HG02642 (cell line): ENCODE results near the gene DAPK1.
A peak's percentile ranks its signal among the peaks of the same experiment; 100 is the strongest.
"Not testable (repeated sequence)": the region's sequence is repeated elsewhere in the genome, so short reads cannot be mapped to it uniquely, and the experiment has no call there.

Experiments used
- ATAC-seq: cut with Tn5 transposase; IDR thresholded peaks from one replicate; pipeline ENCODE4 v1.9.1; 2021; ENCODE audit warnings: mild to moderate bottlenecking; ENCODE audit not compliant: unreplicated experiment, poor library complexity

DAPK1 gene

GRCh38 chr9:87717456-87717855 lies 219.8 kb downstream of the DAPK1 start:
- no peak for ATAC-seq

- no peak for ATAC-seq
Measured at GRCh38 chr9:87718231-87718630, 220.6 kb downstream of the DAPK1 start.

GRCh38 chr9:87718852-87719612 lies 221.4 kb downstream of the DAPK1 start:
- ATAC-seq = no peak

DNA sequence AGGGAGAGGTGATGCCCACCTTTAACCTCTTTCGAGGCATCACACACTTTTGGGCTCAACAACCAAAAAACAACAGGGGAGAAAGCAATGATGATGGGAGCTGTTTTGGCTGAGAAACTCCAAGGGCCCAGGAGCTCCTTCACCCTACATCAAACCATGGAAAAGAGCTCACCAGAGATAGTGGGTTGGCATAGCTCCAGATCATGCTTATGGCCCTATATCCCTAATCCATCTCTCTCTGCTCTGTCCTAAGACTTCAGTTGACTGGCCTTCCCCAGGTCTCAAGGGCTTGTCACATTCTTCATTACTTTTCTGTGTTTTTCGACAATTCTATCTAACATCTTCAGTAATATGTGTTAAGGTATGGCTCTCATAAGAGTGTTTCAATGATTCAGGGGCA lies 222.5 kb downstream of the DAPK1 start:
- ATAC-seq = no peak

GRCh38 chr9:87722393-87723088 lies 224.9 kb downstream of the DAPK1 start:
- ATAC-seq = no peak

GRCh38 chr9:87725356-87725899 lies 227.8 kb downstream of the DAPK1 start:
- no peak for ATAC-seq

DNA sequence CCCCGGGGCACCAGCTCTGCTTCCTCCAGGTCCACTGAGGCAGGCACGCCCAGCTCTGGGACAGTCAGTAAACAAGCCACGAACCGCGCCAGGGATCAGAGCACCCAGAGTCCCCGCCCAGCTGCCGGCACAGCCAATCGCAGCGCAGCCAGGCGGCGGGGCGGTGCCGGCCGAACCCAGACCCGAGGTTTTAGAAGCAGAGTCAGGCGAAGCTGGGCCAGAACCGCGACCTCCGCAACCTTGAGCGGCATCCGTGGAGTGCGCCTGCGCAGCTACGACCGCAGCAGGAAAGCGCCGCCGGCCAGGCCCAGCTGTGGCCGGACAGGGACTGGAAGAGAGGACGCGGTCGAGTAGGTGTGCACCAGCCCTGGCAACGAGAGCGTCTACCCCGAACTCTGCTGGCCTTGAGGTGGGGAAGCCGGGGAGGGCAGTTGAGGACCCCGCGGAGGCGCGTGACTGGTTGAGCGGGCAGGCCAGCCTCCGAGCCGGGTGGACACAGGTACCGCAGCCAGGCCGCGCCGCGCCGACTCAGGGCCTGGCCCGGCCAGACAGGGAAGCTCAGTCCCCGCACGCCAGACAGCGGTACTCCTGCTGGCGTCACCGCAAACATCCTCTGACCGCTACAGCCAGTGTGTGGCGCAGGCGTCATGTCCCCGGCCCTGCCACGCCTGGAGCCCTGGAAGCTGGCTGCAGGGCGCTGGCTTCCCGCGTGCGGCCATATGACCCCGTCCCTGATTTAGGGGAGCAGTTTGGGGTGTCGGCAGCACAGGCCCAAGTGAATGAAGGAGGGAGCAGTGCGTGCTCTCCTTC lies 228.4 kb downstream of the DAPK1 start, which contains the start of gene CTSL:
CTSL (plus strand) TSS at position 220 of the 810 bp plus-strand sequence. CDS start 1,485 bp downstream, outside the sequence.
- peak; percentile 75 for ATAC-seq

DNA sequence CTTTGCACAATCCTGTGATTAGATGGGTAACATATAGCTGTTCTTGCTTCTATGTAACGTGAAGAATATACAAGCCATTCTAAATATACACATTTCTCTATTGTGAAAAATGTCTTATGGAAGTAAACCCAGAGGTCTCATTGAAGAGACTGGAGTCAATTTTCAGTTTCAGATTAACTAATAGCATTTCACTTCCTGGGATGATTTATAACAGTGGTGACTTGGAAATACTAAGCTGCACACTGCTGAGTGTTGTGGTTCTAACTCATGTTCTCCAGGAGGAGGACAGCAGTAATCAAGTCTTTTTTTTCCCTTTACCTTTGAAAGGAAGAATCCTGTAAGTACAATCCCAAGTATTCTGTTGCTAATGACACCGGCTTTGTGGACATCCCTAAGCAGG lies 231.6 kb downstream of the DAPK1 start:
- ATAC-seq = no peak

GRCh38 chr9:87731321-87731720 lies 233.7 kb downstream of the DAPK1 start:
- ATAC-seq = no peak

- ATAC-seq = no peak
Measured at GRCh38 chr9:87732344-87732743, 234.7 kb downstream of the DAPK1 start.

DNA sequence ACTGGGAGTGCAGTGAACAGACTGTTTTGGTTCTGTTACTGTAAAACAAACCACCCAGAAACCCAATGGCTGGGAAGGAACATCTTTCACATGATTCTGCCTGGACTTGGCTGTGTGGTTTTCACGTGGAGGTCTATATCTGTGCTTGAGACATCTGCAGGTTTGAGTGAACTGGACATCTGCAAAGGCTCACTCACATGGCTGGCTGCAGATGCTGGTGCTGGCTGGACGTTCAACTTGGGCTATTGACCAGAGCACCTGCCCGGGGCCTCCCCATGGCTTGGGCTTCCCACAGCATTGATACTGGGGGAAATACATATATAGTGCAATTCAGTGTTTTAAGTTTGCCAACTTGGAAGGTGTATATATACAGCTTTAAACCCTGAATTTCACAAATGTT lies 235.1 kb downstream of the DAPK1 start:
- no peak for ATAC-seq

DNA sequence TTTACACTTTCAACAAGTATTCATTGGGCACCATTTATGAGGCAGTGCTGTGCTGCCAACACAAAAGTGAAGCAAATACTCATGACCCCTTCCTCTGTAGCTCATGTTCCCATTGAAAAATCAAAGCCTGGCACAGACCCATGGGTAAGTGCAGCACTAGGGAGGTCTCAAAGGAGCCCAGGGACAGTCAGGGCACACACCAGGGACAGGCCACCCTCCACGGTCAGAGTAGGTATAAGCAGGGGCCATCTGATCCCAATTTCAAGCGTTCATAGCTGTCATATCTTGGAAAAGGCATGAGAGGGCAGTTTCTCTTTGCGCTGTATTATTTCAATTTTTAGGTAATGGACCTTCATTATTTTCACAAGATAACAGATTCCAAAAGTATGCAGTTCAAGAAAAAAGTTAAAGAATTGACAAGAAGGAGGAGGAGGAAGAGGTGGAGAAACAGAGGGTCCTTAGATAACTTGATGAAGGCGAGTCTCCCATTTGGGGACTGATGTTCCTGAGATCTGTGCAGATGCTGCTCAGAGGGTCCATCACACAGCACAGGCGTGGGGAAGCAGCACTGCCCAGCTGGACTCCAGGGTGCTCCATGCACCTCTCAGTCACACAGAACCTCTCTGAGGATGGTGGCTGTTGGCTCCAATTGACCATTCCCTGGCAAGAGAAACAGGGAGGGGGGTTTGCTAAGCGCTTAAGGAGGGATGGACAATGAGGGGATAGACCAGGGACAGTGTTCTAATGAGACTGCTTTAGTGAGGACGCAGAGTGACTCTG lies 235.8 kb downstream of the DAPK1 start:
- no peak for ATAC-seq

DNA sequence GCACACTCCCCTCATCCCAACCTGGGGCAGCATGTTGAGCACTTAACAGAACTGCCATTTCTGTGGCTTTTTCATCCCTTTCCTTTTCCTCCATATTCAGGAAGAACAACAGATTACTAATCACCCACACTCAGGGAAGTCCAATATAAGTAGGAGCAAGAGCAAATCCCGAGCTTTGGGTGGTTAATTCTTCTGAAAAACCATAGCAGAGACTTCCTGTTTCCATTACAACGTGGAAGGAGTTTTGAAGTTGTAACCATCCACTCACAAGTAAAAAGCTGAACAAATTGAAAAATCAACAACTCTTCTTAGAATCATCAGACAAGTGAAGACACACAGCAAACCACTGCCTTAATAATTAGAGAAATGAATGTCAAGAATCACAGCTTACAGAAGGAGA lies 236.4 kb downstream of the DAPK1 start:
- ATAC-seq = no peak

DNA sequence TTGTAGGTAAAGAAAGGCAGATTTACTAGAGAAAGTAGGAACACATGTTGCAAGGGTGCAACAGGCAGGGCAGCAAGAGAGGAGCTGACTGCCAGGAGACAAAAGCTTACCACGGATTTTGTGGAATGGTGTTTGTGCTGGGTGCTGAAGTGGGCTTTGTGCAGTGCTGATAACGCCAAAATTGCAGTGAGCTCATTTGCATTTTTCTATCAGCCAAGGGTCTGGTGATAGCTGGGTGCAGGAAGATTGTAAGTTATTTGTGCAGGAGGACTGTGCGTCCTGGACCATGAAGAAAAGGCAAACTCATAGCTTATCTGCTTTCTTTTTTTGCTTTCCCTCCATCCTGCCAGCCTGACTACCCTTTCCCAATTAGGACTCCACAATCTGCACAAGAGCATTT lies 241.9 kb downstream of the DAPK1 start:
- ATAC-seq = no peak

DNA sequence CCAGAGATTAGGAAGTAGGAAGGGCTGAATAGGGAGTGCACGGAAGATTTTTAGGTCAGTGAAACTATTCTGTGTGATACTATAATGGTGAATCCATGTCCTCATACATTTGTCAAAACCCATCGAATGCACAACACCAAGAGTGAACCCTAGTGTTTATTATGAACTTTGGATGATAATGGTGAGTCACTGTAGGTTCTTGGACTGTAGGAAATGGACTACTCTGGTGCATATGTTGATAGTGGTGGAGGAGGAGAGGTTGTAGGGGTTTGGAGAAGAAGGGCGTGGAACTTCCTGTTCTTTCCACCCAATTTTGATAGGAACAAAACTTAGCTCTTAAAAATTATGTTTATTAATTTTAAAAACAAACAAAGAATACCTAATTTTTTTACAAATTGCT lies 242.5 kb downstream of the DAPK1 start:
- ATAC-seq = no peak

- no peak for ATAC-seq
Measured at GRCh38 chr9:87741326-87741725, 243.7 kb downstream of the DAPK1 start.

DNA sequence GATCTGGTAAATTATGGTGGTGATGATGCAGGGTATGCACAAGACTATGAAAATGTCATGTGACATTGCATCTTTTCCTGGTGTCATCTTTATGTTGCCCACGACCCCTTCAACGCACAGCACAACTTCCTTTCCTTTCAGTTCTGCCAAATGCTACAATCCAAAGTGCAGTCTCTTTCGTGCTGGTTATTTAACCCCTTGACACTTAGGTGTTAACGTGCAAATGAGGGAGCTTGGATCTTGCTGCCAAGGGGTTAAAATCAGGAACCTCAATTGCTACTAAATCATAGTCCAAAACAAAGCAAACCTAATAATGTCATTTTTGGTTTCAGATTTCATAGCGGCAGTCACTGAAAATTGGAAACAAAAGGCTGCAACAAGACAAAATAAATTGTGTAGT lies 244.2 kb downstream of the DAPK1 start:
- no peak for ATAC-seq

DNA sequence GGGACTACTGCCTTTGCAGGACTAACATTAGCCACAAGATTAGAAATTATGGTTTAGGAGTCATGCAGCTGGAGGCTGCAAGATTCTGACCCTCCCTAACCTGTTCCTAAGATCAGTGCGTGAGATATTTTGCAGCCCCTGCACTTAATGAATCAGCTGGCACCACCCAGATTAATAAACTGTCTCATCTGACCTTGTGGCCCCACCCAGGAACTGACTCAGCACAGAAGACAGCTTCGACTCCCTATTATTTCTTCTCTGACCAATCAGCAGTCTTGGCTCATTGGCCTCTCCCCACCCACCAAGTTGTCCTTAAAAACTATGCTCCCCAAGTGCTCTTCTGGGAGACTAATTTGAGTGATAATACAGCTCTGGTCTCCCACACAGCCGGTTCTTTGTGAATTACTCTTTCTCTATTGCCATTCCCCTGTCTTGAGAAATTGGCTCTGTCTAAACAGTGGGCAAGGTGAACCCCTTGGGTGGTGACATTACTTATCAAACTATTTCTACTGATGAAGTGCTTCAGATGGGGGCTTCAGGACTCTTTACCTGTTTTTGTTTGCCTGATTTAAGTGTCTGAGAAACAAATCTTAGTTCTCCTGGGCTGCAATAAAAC lies 245.3 kb downstream of the DAPK1 start:
- ATAC-seq = no peak

- ATAC-seq = not testable (repeated sequence)
Measured at GRCh38 chr9:87744247-87744646, 246.6 kb downstream of the DAPK1 start.

GRCh38 chr9:87746186-87746585 lies 248.5 kb downstream of the DAPK1 start:
- no peak for ATAC-seq
